ENCODE measurements around the gene DHPS. TPM values are rescaled to one million over a fixed set of nuclear protein-coding genes. Genes with fewer than 3 reads are reported as not detected.
"Not testable (repeated sequence)": the region's sequence is repeated elsewhere in the genome, so short reads cannot be mapped to it uniquely, and the experiment has no call there.

DHPS gene
- total RNA-seq, 3 donors from 2014 or later (not counting 1 experiment from before 2014, with no cell fraction given), result 143 to 193 (median 145) TPM

DNA sequence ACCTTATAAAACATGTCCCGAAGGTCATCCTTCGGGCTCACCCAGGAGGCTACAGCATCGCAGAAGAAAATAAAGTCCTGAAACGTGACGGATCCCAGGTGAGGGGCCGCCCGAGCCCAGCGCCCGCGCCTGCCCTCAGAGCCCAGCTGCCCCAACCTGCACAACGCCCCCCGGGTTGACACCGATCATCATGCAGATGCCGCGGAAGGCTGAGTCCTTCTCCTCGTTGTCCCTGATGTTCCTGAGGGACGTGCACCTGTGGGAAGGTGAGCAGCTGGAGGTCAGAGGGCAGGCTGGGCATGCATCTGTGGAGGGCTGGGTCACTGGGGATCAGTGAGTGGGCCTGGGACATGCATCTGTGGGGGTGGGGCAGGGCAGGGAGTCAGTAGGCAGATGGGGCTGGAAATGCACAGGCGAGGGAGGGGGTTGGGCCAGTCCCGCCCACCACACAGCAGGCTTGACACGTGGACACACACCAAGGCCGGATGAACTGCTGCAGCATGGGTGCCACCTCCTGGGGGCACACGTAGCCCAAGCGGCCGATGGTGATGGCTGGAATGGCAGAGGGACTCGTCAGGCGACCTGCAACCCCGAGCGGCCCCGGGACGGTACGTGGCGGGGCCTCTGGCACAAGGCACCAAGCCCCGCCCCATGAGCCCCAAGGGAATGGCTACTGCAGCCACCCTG, 20.1 kb upstream of the DHPS start:
- no peak overlapping the region for H3K27ac ChIP-seq (ENCODE audit: low read length)
- Mint-ChIP-seq H3K9me3 (no peaks in the 10 kb centered on the region), H3K36me3 (no peaks in the 10 kb centered on the region), H3K27ac (no peak overlapping the region), H3K4me1 (peaks cover 0 to under 1% of the 10 kb centered on the region in 2 donors), H3K4me3 (no peak overlapping the region), H3K27me3 (ENCODE audit: low read depth in 2 of 2) (no peaks in the 10 kb centered on the region)
- peaks cover 5% of the 10 kb centered on the region for H3K4me1 ChIP-seq (ENCODE audit: control insufficient read depth, insufficient read depth, low read length)
- DNase-seq (no peak), ATAC-seq (no peak)
- peaks cover 41% of the 10 kb centered on the region for H3K36me3 ChIP-seq (ENCODE audit: control insufficient read depth, insufficient read depth, low read length)
- no peaks in the 10 kb centered on the region for H3K27me3 ChIP-seq (ENCODE audit: control insufficient read depth, insufficient read depth, low read length)
- no peaks in the 10 kb centered on the region for H3K9me3 ChIP-seq (ENCODE audit: control insufficient read depth, insufficient read depth, low read length)
- TF ChIP-seq, protein P1, sequence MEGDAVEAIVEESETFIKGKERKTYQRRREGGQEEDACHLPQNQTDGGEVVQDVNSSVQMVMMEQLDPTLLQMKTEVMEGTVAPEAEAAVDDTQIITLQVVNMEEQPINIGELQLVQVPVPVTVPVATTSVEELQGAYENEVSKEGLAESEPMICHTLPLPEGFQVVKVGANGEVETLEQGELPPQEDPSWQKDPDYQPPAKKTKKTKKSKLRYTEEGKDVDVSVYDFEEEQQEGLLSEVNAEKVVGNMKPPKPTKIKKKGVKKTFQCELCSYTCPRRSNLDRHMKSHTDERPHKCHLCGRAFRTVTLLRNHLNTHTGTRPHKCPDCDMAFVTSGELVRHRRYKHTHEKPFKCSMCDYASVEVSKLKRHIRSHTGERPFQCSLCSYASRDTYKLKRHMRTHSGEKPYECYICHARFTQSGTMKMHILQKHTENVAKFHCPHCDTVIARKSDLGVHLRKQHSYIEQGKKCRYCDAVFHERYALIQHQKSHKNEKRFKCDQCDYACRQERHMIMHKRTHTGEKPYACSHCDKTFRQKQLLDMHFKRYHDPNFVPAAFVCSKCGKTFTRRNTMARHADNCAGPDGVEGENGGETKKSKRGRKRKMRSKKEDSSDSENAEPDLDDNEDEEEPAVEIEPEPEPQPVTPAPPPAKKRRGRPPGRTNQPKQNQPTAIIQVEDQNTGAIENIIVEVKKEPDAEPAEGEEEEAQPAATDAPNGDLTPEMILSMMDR (IDR thresholded peaks at IDR 0.05), result no peak
- WGBS (ENCODE audit: insufficient coverage), result 96% methylated on average over 33 of the region's 33 CpGs
- intact Hi-C loops (cut with micrococcal nuclease), result no loop called here
- no peak overlapping the region for H3K4me3 ChIP-seq (ENCODE audit: low read length)

DNA sequence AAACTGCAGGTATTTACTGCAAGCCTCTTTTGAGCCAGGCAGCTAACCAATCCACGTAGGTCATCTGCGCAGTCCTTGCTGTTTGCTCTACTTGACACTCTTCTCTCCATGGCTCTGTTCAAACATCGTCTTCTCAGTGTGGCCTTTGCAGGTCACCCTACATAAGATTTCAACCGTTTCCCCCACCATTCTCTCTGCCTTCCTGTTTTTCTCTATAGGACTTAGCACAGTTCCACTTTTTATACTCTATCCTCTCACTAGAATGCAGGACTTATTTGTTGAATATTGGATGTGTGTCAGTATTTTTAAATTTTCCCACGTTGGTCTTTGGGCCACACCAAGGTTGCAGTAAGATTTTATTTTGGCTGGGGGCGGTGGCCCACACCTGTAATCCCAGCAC, 16.5 kb upstream of the DHPS start:
- H3K27ac Mint-ChIP-seq, result peak overlapping the region; percentile 14 to 80
- intact Hi-C loops (cut with micrococcal nuclease), result no loop called here
- H3K9me3 Mint-ChIP-seq, result no peaks in the 10 kb centered on the region
- Histone ChIP-seq H3K4me1 (ENCODE audit: control insufficient read depth, insufficient read depth, low read length) (peaks cover 19% of the 10 kb centered on the region), H3K9me3 (ENCODE audit: control insufficient read depth, insufficient read depth, low read length) (no peaks in the 10 kb centered on the region), H3K36me3 (ENCODE audit: control insufficient read depth, insufficient read depth, low read length) (peaks cover 13% of the 10 kb centered on the region), H3K27ac (ENCODE audit: low read length) (no peak overlapping the region), H3K4me3 (ENCODE audit: low read length) (no peak overlapping the region), H3K27me3 (ENCODE audit: control insufficient read depth, insufficient read depth, low read length) (no peaks in the 10 kb centered on the region)
- TF ChIP-seq, protein P1 (IDR thresholded peaks at IDR 0.05), result no peak
- no peak for ATAC-seq
- WGBS (ENCODE audit: insufficient coverage), result 83% methylated on average over 6 of the region's 6 CpGs
- peaks cover 0 to 4% of the 10 kb centered on the region in 2 donors for H3K4me1 Mint-ChIP-seq
- H3K27me3 Mint-ChIP-seq (ENCODE audit: low read depth in 2 of 2), result no peaks in the 10 kb centered on the region
- no peaks in the 10 kb centered on the region for H3K36me3 Mint-ChIP-seq
- H3K4me3 Mint-ChIP-seq, result peak overlapping the region; percentile 43
- DNase-seq, result no peak

DNA sequence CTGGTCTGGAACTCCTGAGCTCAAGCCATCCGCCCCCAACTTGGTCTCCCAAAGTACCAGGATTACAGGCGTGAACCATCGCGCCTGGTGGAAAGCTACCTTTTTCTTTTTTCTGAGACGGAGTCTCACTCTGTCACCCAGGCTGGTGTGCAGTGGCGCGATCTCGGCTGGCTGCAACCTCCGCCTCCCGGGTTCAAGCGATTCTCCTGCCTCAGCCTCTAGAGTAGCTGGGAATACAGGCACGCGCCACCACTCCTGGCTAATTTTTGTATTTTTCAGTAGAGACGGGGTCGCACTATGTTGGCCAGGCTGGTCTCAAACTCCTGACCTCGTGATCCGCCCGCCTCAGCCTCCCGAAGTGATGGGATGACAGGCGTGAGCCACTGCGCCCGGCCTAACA, 15.7 kb upstream of the DHPS start:
- H3K36me3 ChIP-seq (ENCODE audit: control insufficient read depth, insufficient read depth, low read length); DNase-seq; intact Hi-C loops (cut with micrococcal nuclease); H3K4me1 Mint-ChIP-seq; H3K27me3 ChIP-seq (ENCODE audit: control insufficient read depth, insufficient read depth, low read length); H3K36me3 Mint-ChIP-seq; ATAC-seq; H3K9me3 ChIP-seq (ENCODE audit: control insufficient read depth, insufficient read depth, low read length); H3K4me3 ChIP-seq (ENCODE audit: low read length); H3K9me3 Mint-ChIP-seq; H3K27me3 Mint-ChIP-seq (ENCODE audit: low read depth in 2 of 2); H3K27ac ChIP-seq (ENCODE audit: low read length): not testable (repeated sequence)
- H3K4me3 Mint-ChIP-seq, result peak overlapping the region; percentile 31
- 98% methylated on average over 22 of the region's 22 CpGs for WGBS (ENCODE audit: insufficient coverage)
- peaks cover 19% of the 10 kb centered on the region for H3K4me1 ChIP-seq (ENCODE audit: control insufficient read depth, insufficient read depth, low read length)
- H3K27ac Mint-ChIP-seq, result peak overlapping the region in 1 of 2 donors; percentile 92

DNA sequence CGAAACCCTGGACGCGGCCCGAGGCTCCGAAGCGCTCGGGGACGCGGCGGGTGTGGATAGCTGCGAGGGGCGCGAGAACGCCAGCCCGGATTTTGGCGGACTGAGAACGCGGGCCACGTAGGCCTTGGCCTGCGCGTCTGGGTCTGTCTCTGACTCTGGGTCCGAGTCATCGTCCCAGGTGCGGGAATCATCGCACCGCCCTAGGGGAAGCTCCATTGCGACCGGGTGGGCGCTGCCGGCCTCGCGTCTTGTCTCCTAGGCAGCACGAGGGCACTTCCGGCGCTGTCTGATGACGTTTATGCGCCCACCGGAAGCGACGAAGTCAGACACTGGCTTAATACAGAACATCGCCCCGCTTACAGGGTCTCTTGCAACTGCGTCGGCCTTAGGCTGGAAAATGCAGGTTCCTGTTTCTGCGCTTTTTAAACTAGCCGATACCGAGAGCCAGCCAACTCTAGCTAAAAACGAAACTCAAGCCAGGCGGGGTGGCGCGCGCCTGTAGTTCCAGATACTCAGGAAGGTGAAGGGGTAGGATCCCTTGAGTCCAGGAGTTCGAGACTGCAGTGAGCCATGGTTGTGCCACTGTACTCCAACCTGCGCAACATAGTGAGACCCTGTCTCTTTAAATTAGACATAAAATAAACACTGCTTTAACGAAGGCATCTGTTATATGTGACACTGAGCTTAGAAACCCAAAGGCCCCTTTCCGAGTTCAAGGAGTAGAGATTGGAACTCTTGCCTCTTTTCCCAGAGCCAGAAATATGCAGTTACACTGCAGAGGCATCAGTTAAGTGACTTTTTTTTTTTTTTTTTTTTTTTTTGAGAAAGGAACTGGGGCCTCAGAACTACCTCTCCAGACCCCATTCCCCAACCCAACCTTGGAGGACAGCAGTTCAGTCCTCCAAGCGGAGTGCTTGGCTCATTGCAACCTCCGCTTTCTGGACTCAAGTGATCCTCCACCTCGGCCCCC, 15.0 kb upstream of the DHPS start, which contains the start of gene FBXW9:
Gene FBXW9 (minus strand): TSS at position 266 of the 970 bp plus-strand sequence. CDS start 50 bp downstream, at position 216.
- Histone ChIP-seq H3K36me3 (ENCODE audit: control insufficient read depth, insufficient read depth, low read length) (peaks cover 6% of the 10 kb centered on the region), H3K27ac (ENCODE audit: low read length) (peak within 1 kb of the TSS; percentile 94), H3K4me3 (ENCODE audit: low read length) (peak within 1 kb of the TSS; percentile 80), H3K27me3 (ENCODE audit: control insufficient read depth, insufficient read depth, low read length) (no peaks in the 10 kb centered on the region), H3K4me1 (ENCODE audit: control insufficient read depth, insufficient read depth, low read length) (peaks cover 19% of the 10 kb centered on the region), H3K9me3 (ENCODE audit: control insufficient read depth, insufficient read depth, low read length) (no peaks in the 10 kb centered on the region)
- ATAC-seq (peak; percentile 91 to 96 (median 93)), DNase-seq (peak; percentile 98 to 99)
- WGBS (ENCODE audit: insufficient coverage), result 6% methylated on average over 59 of the region's 59 CpGs
- no peaks in the 10 kb centered on the region for H3K27me3 Mint-ChIP-seq (ENCODE audit: low read depth in 2 of 2)
- no peaks in the 10 kb centered on the region for H3K9me3 Mint-ChIP-seq
- H3K4me1 Mint-ChIP-seq, result peaks cover 0 to 4% of the 10 kb centered on the region in 2 donors
- TF ChIP-seq, protein P1 (IDR thresholded peaks at IDR 0.05), result no peak
- peak within 1 kb of the TSS; percentile 92 to 94 for H3K27ac Mint-ChIP-seq
- intact Hi-C loops (cut with micrococcal nuclease), result loop anchor here (1.0 kb wide), 1 partner anchor 15 kb away; the partner anchor contains the start of gene DHPS
- no peaks in the 10 kb centered on the region for H3K36me3 Mint-ChIP-seq
- peak within 1 kb of the TSS; percentile 93 for H3K4me3 Mint-ChIP-seq

Measured in natural killer cell (primary cell).